Osteoblast (primary cell): Measurements from ENCODE around the gene ADARB1. TPM values are rescaled to one million over a fixed set of nuclear protein-coding genes. Genes with fewer than 3 reads are reported as not detected.

Source experiments
- DNase-seq: peaks from one replicate; pipeline ENCODE4 v3.0.0; 2011; ENCODE audit warnings: low spot score, mixed read lengths; ENCODE audit not compliant: insufficient read length; ENCODE audit errors: missing footprints
- H2AFZ ChIP-seq: 2 replicates; pipeline ENCODE4 v1.6.0; 2011; ENCODE audit warnings: mild to moderate bottlenecking, low read length
- H3K27ac ChIP-seq: 2 replicates; pipeline ENCODE4 v1.5.1; 2011; ENCODE audit warnings: mild to moderate bottlenecking, low read depth, low read length, moderate library complexity
- H3K27me3 ChIP-seq: 2 replicates; pipeline ENCODE4 v1.6.0; 2012; ENCODE audit warnings: mild to moderate bottlenecking, control low read depth, inconsistent platforms, low read length, moderate library complexity; ENCODE audit not compliant: insufficient read depth
- H3K36me3 ChIP-seq: 2 replicates; pipeline ENCODE4 v1.5.1; 2011; ENCODE audit warnings: mild to moderate bottlenecking, low read length, control low read depth, moderate library complexity; ENCODE audit not compliant: insufficient read depth
- H3K4me1 ChIP-seq: 2 replicates; pipeline ENCODE4 v1.5.1; 2011; ENCODE audit warnings: mild to moderate bottlenecking, low read length, control low read depth, moderate library complexity; ENCODE audit not compliant: insufficient read depth
- H3K4me2 ChIP-seq: 2 replicates; pipeline ENCODE4 v1.6.0; 2011; ENCODE audit warnings: mild to moderate bottlenecking, low read length; ENCODE audit not compliant: insufficient read depth
- H3K4me3 ChIP-seq: fragments of 200-600 bp; sonication (generic); 3 replicates; pipeline ENCODE4 v1.5.1; 2012; ENCODE audit warnings: mild to moderate bottlenecking, low read length, inconsistent platforms; ENCODE audit not compliant: insufficient read depth
- H3K79me2 ChIP-seq: 2 replicates; pipeline ENCODE4 v1.6.0; 2012; ENCODE audit warnings: mild to moderate bottlenecking, low read length, control low read depth, inconsistent platforms; ENCODE audit not compliant: insufficient read depth
- H3K9me3 ChIP-seq: 2 replicates; pipeline ENCODE4 v1.5.1; 2011; ENCODE audit warnings: low read depth, low read length, control low read depth
- H4K20me1 ChIP-seq: 2 replicates; pipeline ENCODE4 v1.6.0; 2012; ENCODE audit warnings: mild to moderate bottlenecking, low read length, control low read depth; ENCODE audit not compliant: insufficient read depth
- CTCF ChIP-seq: IDR thresholded peaks from 2 replicates; pipeline ENCODE4 v1.5.1; 2011; ENCODE audit warnings: mild to moderate bottlenecking, low read depth, low read length, moderate library complexity; ENCODE audit errors: extremely low read depth
- total RNA-seq: library from RNA; depleted of rRNA; stranded (reverse); fragments of >200 nt; gene quantifications from 2 replicates; pipeline ENCODE4 v1.2.3, GENCODE V29; 2012

Gene ADARB1
- total RNA-seq, 1 donor: 19.5 TPM

DNA sequence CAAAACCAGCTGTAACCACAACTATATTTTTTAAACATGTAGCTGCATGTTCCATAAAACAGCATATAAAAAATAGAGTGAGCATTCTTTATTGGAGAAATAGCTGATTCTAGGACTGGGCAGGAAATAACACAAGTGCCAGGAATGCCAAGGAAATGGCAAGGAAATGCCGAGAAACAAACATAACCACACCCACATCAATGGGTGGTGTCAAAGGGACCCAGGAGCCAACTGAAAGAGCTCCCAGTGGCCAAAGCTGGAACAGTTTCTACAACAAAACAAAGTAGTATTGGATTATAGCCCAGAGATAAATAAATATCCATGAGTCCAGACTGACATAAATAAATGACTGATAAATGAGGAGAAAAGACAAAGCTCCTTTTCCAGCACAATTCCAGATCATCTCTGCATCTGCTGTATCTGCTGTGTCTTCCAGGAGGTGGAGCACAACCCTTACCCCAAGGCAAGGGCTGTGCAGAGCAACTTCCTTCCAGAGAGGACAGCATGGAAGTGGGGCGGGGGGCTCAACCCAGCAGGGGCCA lies 28.1 kb downstream of the ADARB1 start:
- H3K4me3 ChIP-seq: no peak overlapping the region
- peak overlapping the region; percentile 35 for H3K4me2 ChIP-seq
- no peaks in the 10 kb centered on the region for H3K9me3 ChIP-seq
- peaks cover 42% of the 10 kb centered on the region for H4K20me1 ChIP-seq
- peak; percentile 35 for TF ChIP-seq CTCF
- DNase-seq: no peak
- peaks cover 22% of the 10 kb centered on the region for H3K4me1 ChIP-seq
- no peak overlapping the region for H3K27ac ChIP-seq
- no peak overlapping the region for H2AFZ ChIP-seq
- no peaks in the 10 kb centered on the region for H3K27me3 ChIP-seq
- H3K36me3 ChIP-seq: no peaks in the 10 kb centered on the region
- peaks cover 68% of the 10 kb centered on the region for H3K79me2 ChIP-seq

GRCh38 chr21:45103971-45104520 lies 29.7 kb downstream of the ADARB1 start:
- Histone ChIP-seq H3K4me2 (no peak overlapping the region), H3K4me3 (no peak overlapping the region), H2AFZ (no peak overlapping the region), H3K36me3 (no peaks in the 10 kb centered on the region), H3K79me2 (peaks cover 66% of the 10 kb centered on the region), H3K9me3 (no peaks in the 10 kb centered on the region), H4K20me1 (peaks cover 31% of the 10 kb centered on the region), H3K27me3 (no peaks in the 10 kb centered on the region), H3K27ac (no peak overlapping the region), H3K4me1 (peaks cover 22% of the 10 kb centered on the region)
- DNase-seq: no peak
- no peak for TF ChIP-seq CTCF

GRCh38 chr21:45104560-45104959 lies 30.2 kb downstream of the ADARB1 start:
- H3K36me3 ChIP-seq: no peaks in the 10 kb centered on the region
- no peak overlapping the region for H3K27ac ChIP-seq
- H3K79me2 ChIP-seq: peaks cover 71% of the 10 kb centered on the region
- no peaks in the 10 kb centered on the region for H3K27me3 ChIP-seq
- no peak overlapping the region for H3K4me3 ChIP-seq
- no peak for DNase-seq
- peaks cover 33% of the 10 kb centered on the region for H4K20me1 ChIP-seq
- H3K4me1 ChIP-seq: peaks cover 25% of the 10 kb centered on the region
- H3K9me3 ChIP-seq: no peaks in the 10 kb centered on the region
- H3K4me2 ChIP-seq: no peak overlapping the region
- no peak overlapping the region for H2AFZ ChIP-seq
- no peak for TF ChIP-seq CTCF

DNA sequence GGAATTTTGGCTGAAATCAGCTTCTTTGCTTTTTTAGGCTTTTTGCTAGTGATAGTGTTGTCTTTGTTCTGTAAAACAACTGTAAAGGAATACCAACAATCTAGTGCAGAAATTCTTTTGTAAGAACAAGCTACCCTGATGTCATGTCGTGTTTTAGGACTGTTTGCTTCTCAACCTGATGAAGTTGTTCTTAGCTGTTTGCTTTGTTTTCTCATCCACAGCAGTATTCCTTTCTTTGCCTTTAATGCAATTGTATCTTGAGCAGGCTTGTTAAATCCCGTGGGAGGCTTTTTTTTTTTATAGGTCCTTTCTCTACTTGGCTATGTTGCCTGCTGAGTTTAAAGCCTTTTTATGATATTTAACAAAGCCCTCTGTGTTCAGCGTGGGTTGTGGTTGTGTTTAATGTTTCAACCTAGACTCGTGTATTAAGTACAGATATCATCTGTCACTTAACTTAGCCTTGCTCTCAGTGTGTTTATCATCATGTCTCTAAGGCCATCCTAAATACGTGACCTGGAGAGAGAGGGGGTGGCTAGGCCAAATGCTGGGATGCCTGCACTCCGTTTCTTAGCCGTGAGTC lies 31.6 kb downstream of the ADARB1 start:
- Histone ChIP-seq H4K20me1 (peaks cover 30% of the 10 kb centered on the region), H3K4me2 (no peak overlapping the region), H3K79me2 (peaks cover 70% of the 10 kb centered on the region), H3K4me3 (no peak overlapping the region), H3K27me3 (no peaks in the 10 kb centered on the region), H3K9me3 (no peaks in the 10 kb centered on the region), H3K27ac (no peak overlapping the region), H3K4me1 (peaks cover 27% of the 10 kb centered on the region), H2AFZ (no peak overlapping the region), H3K36me3 (no peaks in the 10 kb centered on the region)
- no peak for TF ChIP-seq CTCF
- no peak for DNase-seq
